MG63 (cell line): ENCODE data around the gene COL20A1. TPM values are rescaled to one million over a fixed set of nuclear protein-coding genes. Genes with fewer than 3 reads are reported as not detected.
"Not testable (repeated sequence)": the region's sequence is repeated elsewhere in the genome, so short reads cannot be mapped to it uniquely, and the experiment has no call there.

ENCODE experiments used
- DNase-seq: peaks from one replicate; pipeline ENCODE4 v3.0.0-alpha.2; 2020
- H3K27me3 ChIP-seq: fragments of 250-450 bp; sonication (Bioruptor Pico); 2 replicates; pipeline ENCODE4 v1.5.1; 2020; ENCODE audit warnings: mild to moderate bottlenecking, moderate library complexity
- H3K36me3 ChIP-seq: fragments of 250-450 bp; sonication (Bioruptor Pico); 2 replicates; pipeline ENCODE4 v1.5.1; 2020; ENCODE audit warnings: mild to moderate bottlenecking, moderate library complexity
- H3K4me3 ChIP-seq: fragments of 250-450 bp; sonication (Bioruptor Pico); 2 replicates; pipeline ENCODE4 v1.5.1; 2020; ENCODE audit warnings: mild to moderate bottlenecking, moderate library complexity
- H3K9me3 ChIP-seq: fragments of 250-450 bp; sonication (Bioruptor Pico); 2 replicates; pipeline ENCODE4 v1.5.1; 2020; ENCODE audit warnings: mild to moderate bottlenecking, moderate library complexity
- total RNA-seq: library from RNA; depleted of rRNA; stranded (reverse); fragments of >200 nt; shearing (Covaris generic); gene quantifications from 2 replicates; pipeline ENCODE4 v1.2.3, GENCODE V29; 2014; ENCODE audit warnings: low replicate concordance

The COL20A1 gene
- total RNA-seq, 1 experiment from 2014 or later, result not detected

DNA sequence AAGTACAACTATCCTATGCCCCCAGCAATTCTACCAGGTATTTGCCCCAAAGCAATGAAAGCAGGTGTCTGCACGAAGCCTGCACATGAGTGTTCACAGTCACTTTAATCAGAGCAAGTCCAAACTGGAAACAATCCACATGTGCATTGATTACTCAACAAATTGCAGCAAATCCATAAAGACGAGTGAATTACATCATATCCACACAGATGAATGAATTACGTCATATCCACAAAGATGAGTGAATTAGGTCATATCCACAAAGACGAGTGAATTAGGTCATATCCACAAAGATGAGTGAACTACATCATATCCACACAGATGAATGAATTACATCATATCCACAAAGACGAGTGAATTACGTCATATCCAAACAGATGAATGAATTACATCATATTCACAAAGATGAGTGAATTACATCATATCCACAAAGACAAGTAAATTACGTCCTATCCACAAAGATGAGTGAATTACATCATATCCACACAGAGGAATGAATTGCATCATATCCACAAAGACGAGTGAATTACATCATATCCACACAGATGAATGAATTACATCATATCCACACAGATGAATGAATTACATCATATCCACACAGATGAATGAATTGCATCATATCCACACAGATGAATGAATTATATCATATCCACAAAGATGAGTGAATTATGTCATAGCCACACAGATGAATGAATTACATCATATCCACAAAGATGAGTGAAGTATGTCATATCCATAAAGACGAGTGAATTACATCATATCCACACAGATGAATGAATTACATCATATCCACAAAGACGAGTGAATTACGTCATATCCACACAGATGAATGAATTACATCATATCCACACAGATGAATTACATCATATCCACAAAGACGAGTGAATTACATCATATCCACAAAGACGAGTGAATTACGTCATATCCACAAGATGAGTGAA, 46.4 kb downstream of the COL20A1 start:
- H3K4me3 ChIP-seq, H3K9me3 ChIP-seq, DNase-seq, H3K36me3 ChIP-seq: not testable (repeated sequence)
- peaks cover 63% of the 10 kb centered on the region for H3K27me3 ChIP-seq

DNA sequence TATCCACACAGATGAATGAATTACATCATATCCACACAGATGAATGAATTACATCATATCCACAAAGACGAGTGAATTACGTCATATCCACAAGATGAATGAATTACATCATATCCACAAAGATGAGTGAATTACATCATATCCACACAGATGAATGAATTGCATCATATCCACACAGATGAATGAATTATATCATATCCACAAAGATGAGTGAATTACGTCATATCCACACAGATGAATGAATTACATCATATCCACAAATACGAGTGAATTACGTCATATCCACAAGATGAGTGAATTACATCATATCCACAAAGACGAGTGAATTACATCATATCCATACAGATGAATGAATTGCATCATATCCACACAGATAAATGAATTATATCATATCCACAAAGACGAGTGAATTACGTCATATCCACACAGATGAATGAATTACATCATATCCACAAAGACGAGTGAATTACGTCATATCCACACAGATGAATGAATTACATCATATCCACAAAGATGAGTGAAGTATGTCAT, 47.2 kb downstream of the COL20A1 start:
- H3K27me3 ChIP-seq, result peaks cover 60% of the 10 kb centered on the region
- not testable (repeated sequence) for H3K9me3 ChIP-seq, DNase-seq, H3K36me3 ChIP-seq, H3K4me3 ChIP-seq

DNA sequence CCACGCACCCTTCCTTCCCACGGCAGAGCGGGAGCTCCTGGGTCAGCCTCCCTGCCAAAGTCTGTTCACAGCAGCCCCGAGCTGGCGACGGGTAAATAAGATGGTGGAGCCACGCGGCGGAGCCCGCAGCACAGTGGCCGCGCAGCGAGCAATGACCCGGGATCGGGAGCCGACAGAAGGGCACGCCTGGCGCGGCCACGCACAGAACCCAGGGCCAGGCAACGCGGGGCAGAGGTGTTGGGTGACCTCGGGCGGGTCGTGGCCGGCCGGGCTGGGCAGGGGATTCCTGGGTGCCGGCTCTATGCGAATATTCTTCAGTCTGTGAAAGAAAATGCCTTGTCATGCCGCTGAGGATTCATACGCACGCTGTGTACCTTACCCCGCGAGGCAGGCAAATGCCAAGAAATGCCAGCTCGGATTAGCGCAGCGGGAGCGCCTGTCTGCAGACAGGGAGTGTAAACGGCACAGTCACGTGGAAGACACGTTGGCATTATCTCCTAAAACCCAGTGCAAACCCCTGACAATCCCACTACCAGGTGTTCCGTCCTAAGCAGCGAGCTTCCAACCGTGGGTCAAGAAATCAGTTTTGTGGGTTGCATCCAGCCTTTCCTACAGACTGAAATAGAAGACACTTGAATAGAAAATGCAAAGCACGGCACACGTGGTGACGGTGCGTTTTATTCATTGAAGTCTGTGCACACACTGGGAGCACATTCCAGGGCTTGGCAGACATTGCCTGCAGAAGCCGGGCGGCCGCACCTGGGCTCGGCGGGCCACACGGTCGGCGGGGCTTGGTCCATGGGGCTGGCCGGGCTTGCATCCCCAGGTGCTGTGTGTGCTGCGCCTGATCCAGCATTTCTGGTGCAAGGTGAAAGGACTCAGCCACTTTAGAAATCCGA, 49.8 kb downstream of the COL20A1 start:
- Histone ChIP-seq H3K36me3 (no peaks in the 10 kb centered on the region), H3K9me3 (no peaks in the 10 kb centered on the region), H3K4me3 (no peak overlapping the region), H3K27me3 (peaks cover 43% of the 10 kb centered on the region)
- DNase-seq, result no peak

DNA sequence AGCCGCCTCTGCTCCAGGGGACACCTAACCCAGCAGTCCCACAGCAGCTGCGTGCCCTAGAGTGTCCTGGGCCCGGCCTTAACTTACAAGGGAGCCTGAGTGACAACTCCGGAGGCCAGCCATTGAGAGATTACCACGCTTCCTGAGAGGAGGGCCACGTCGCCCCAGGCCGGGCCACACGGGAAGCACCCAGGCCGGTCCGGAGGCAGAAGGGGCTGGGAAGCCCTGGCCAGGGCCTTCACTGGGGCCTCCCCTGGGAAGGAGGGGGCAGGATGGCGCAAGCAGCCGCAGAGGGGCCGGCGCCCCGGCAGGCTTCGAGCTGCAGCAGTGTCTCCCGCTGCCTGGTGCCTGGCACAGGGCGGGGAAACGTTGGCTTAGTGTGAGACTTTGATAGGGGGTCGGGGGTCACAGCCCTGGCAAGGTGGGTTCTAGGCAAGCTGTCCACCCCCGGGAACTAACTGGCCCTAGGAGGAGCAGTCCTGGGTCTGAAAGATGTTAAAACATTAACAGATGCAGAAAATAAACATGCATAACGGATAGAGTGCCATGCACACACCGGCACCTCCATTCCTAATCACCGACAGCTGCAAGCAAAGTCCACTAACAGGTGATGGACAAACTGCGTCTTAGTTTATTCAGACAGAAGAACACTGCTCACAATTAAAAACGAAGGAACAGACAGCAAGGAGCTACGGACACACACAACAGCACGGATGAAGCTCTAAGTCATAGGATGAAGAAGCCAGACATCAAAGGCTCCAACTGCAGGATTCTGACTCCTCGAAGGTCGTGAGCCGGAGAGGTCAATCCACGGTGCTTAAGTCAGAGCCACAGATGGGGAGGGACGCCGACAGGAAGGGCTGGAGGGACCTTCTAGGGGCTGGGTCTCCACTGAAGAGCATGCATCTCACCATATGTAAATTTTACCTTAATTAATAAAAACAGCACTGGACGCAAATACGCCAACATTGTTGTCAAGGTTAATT, 50.8 kb downstream of the COL20A1 start:
- Histone ChIP-seq H3K4me3 (no peak overlapping the region), H3K36me3 (no peaks in the 10 kb centered on the region), H3K9me3 (no peaks in the 10 kb centered on the region), H3K27me3 (peaks cover 34% of the 10 kb centered on the region)
- DNase-seq, result no peak

DNA sequence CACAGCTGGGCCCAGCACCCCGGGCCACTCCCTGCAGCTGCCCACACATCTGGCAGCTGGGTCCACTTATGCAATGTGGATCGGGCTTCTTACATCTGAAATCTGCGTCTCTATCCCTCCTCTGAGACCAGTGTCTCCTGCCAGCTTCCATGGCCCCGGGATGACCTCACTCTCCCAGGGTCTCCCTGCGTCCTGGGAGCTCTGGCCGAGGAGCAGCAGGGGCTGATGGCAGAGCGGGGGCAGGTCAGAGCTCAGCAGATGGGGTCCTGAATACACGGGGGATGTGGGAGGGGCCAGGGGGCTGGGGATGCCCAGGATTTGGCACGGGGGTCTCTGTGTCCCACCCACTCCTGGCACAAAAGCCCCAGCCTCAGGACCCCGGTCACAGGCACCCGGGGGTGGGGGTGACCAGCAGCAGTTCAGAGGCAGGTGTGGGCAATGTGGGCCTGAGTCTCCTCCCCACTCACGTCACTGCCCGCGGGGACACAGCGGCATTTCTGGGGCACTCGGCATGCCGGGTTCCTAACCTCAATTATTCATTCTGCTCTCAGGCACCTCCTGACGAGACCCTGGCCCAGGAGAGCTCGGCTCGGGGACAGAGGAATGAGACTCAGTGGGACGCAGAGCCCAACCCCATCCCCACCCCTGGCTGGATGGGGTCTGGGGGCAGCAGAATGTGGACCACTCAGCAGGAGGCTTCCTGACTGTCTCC, 51.8 kb downstream of the COL20A1 start:
- peak; percentile 76 for DNase-seq
- Histone ChIP-seq H3K27me3 (peaks cover 30% of the 10 kb centered on the region), H3K36me3 (no peaks in the 10 kb centered on the region), H3K4me3 (no peak overlapping the region), H3K9me3 (no peaks in the 10 kb centered on the region)

DNA sequence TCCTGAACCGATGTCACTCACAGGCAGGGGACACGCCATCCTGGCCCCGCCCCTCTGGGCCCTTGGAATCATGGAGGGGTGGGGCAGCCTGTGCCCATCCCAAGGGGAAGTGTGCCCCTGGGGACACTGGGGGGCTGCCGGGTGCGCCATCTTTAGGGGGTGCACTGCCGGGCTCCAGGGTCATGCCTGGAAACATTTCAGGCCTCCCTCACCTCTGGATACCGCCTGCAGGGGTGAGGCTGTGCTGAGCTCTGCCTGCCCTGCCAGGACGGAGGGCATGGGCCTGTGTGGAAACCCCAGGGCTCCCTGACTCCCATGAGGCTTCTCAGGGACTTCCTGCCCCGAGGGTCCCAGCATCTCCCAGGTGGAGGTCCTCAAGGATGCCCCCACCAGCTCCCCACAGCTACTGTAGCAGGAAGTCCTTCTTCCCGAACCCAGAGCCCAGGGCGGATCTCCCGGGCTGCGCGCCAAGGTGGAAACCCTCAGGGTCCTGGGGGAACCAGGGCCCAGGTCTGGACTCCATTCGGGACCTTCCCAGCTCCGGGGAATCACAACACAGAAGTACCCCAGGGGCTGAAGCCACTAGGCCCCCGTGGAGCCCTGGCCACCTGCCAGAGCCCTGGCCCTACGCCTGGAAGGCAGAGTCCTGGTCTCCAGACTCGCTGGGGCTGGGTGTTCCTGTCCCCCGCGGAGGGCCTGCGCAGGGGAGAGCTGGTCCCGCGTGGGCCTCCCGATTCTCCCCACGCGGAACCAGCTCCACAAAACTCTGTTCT, 52.5 kb downstream of the COL20A1 start:
- no peak for DNase-seq

DNA sequence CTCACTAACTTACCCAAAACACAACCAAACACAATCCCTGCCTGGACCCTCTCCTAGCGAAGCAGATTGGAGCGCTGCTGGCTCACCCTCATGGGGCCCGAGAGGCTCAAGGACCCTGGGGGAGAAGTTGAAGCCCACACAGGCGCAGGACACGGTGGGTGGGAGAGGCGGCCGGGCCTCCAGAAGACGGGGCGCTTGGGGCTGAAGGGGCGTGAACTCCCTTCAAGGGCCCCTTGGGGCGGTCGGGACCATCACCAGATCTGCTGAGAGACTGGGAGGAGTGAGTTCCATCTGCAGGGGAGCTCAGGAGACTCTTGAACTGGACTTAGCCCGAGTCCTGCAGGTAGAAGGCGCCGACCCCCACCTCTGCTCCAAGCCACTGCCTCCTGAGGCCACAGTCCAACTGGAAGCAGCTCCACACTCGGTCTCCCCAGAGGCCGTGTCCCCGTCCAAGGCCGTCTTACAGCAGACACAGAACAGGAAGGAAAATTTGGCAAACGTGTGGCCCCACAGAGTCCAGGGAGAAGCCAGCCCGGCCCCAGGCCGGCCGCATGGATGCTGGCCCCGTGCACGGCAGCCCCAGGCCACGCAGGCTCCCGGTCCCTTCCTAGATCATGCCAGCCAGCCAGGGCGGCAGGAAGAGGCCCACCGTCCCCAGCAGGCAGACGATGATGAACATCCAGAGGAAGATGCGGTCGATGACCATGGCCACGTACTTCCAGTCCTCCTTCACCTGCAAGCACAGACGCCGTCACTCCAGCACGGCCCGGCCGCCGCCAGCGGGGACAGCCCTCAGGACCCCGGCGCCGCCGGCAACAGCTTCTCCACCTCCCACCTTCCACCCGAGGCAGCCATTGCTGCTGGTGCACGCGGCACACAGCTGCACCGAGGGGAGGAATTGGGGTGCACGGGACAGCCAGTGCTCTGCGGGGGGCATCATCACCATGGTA, 53.4 kb downstream of the COL20A1 start:
- peaks cover 22% of the 10 kb centered on the region for H3K27me3 ChIP-seq
- no peak for DNase-seq
- no peaks in the 10 kb centered on the region for H3K9me3 ChIP-seq
- H3K4me3 ChIP-seq, result no peak overlapping the region
- no peaks in the 10 kb centered on the region for H3K36me3 ChIP-seq

More for the DNA sequence above, 52.5 kb downstream of the COL20A1 start:
- Histone ChIP-seq H3K4me3 (no peak overlapping the region), H3K9me3 (no peaks in the 10 kb centered on the region), H3K36me3 (no peaks in the 10 kb centered on the region), H3K27me3 (peaks cover 30% of the 10 kb centered on the region)

DNA sequence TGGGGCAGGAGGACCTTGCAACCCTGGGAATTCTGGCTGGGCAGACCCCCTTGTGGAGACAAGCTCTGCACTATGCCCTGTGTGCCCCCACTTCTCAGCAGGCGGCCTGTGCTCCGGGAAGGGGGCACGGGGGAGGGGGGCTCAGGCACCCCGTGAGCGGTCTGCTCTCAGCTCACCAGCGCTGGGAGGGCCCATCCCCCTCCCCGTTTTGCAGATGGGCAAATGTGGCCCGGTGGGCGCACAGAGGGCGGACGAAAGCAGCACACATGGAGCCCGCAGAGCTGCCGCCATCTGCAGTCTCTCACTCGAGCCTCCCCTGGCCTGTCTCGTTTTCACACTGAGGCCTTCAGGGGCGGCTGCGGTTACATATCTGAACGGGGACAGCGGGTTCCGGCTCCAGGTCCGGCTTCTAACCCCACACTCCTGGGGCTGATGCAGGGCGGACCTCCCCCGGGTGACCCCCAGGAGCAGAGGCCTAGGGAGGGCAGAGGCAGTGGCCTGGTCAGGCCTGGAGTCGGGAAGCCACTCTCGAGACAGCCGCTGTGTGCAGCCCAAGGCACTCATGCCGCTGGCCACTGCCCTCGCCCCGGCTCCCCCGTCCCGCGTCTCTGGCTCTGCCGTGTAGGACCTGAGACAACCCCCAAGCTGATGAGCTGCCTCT, 54.2 kb downstream of the COL20A1 start:
- Histone ChIP-seq H3K4me3 (no peak overlapping the region), H3K27me3 (peaks cover 14% of the 10 kb centered on the region), H3K36me3 (no peaks in the 10 kb centered on the region), H3K9me3 (no peaks in the 10 kb centered on the region)
- DNase-seq, result no peak

DNA sequence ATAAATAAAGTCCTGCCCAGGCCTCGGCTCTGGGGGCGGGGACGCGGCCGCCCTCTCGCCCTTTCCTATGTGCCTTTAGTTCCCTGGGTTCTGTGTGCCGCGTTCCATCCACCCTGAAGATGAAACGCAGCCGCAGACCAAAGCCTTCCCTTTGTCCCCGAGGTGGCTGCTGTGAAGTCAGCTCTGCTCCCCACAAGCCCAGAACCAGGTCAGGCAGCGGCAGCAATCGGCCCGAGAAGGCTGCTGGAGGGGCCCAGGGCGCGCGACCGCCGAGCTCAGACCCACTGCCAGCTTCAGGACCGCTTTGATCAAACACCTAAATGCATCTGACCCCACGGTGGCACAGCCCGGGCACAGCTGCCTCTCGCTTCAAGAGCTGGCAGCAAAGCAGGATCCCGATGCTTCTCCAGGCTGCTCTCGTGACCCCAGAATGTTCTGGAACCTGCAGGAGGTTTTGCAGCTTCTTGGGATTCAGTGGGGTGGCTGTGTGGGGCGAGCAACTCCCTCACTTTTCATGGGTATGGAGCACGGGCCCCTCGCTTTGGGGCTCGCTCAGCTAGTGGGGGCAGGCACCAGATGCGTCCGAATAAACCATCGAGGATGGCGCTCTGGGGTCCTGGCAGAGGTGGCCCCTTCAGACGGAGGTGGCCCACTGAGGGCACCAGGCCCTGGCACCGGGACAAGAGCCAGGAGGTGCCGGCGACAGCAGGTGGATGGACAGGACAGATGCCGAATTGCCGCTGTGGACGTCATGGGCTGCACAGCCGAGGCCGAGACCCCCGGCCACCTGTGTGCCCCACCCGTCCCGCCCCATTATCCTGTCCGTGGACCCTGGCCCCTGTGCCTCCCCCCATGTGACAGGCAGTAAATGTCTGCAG, 55.2 kb downstream of the COL20A1 start:
- DNase-seq, result no peak
- H3K9me3 ChIP-seq, result no peaks in the 10 kb centered on the region
- peaks cover 5% of the 10 kb centered on the region; the same call in 1 of the 2 replicates for H3K27me3 ChIP-seq
- no peak overlapping the region for H3K4me3 ChIP-seq
- H3K36me3 ChIP-seq, result no peaks in the 10 kb centered on the region

DNA sequence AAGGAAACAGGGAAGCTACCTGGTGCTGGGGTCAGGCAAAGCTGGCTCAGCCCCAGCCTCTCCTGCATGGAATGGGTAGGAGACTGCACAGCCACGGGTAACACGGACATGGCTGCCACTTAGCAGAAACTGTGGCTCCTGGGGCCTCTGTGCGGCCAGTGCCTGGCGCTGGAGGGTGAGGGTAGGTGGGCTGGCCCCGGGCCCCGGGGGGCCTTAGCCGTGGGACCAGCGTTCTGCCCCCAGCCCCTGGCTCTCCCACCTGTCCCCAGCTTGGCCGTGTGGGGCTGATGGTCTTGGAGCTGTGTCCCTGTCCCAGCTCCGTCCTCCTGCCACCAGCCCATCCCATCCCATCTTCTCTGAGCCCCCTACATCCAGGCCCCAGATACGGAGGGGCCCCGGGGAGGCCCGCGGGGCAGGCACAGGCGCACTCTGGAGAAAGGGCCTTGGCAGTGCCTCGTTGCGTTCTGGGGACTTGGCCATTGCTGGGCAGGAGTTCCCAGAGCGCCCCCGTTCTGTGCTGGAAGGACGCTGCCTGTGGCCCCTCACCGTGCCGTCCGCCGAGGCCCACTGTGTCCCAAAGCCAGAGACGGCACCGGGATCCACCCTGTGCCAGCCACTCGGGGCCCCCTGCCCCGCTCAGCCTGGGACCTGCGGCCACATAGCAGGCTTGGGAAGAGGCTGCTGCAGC, 56.0 kb downstream of the COL20A1 start:
- Histone ChIP-seq H3K36me3 (no peaks in the 10 kb centered on the region), H3K9me3 (no peaks in the 10 kb centered on the region), H3K4me3 (no peak overlapping the region), H3K27me3 (0 out of 2 replicates have a peak, but pooled peaks cover 2% of the 10 kb centered on the region)
- DNase-seq, result no peak

DNA sequence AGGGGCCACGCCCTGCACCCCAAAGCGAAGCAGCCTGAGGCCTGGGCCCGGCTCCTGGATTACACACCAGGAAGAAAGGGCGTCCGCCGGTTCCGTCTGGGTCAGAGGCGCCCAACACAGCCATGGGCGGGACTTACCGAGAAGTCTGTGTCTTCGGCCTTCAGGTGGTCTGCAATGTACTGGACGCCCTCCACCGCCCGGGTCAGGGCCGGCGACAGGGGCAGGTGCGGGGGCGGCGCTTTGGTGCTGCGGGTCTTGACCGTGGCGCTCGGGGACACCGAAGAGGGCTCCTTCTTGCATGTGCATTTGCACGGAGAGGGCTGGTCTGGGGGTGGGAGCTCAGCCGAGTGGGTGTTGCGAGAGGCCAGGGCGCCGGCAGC, 56.5 kb downstream of the COL20A1 start:
- H3K27me3 ChIP-seq, result no peaks in the 10 kb centered on the region
- no peaks in the 10 kb centered on the region for H3K9me3 ChIP-seq
- DNase-seq, result no peak
- no peak overlapping the region for H3K4me3 ChIP-seq
- no peaks in the 10 kb centered on the region for H3K36me3 ChIP-seq

DNA sequence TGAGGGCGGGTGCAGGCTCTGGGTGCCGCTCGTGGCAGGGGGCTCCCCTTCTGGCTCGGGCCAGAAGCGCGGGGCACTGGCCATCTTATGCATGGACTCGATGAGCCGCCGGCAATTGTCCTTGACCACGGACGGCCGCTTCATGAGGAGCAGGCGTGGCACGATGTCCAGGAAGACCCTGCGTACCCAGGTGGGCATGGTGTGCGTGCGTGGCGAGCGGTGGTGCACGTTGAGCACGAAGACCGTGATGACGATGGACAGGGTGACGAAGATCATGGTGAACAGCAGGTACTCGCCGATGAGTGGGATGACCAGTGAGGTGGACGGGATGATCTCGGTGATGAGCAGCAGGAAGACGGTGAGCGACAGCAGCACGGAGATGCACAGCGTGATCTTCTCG, 57.2 kb downstream of the COL20A1 start:
- Histone ChIP-seq H3K9me3 (no peaks in the 10 kb centered on the region), H3K27me3 (no peaks in the 10 kb centered on the region), H3K36me3 (no peaks in the 10 kb centered on the region), H3K4me3 (no peak overlapping the region)
- DNase-seq, result no peak
